Endothelial cell (in vitro differentiated cells): ENCODE data around the gene GABRG3. TPM values are rescaled to one million over a fixed set of nuclear protein-coding genes. Genes with fewer than 3 reads are reported as not detected.

Experiments
- DNase-seq: peaks from one replicate; pipeline ENCODE4 v3.0.0; 2021; ENCODE audit warnings: low spot score
- H3K27ac Mint-ChIP-seq: one replicate; pipeline ENCODE4 v1.8.0; 2021; ENCODE audit warnings: mixed read lengths, inconsistent platforms; ENCODE audit not compliant: unreplicated experiment
- H3K27me3 Mint-ChIP-seq: one replicate; pipeline ENCODE4 v1.8.0; 2021; ENCODE audit warnings: mild to moderate bottlenecking, moderate library complexity, mixed read lengths, inconsistent platforms; ENCODE audit not compliant: unreplicated experiment
- H3K36me3 Mint-ChIP-seq: one replicate; pipeline ENCODE4 v1.8.0; 2021; ENCODE audit warnings: mild to moderate bottlenecking, low read depth, mixed read lengths, inconsistent platforms; ENCODE audit not compliant: unreplicated experiment
- H3K4me1 Mint-ChIP-seq: one replicate; pipeline ENCODE4 v1.8.0; 2021; ENCODE audit warnings: mild to moderate bottlenecking, mixed read lengths, inconsistent platforms; ENCODE audit not compliant: unreplicated experiment
- H3K4me3 Mint-ChIP-seq: one replicate; pipeline ENCODE4 v1.8.0; 2021; ENCODE audit warnings: mild to moderate bottlenecking, mixed read lengths, inconsistent platforms; ENCODE audit not compliant: unreplicated experiment
- H3K9me3 Mint-ChIP-seq: one replicate; pipeline ENCODE4 v1.8.0; 2021; ENCODE audit warnings: mixed read lengths, inconsistent platforms; ENCODE audit not compliant: unreplicated experiment
- total RNA-seq: library from RNA; stranded (reverse); fragmentation: NEBNext Ultra II Directional; extraction: Animal tissue kit (Norgen Biotek cat#: 25700); gene quantifications from one replicate; pipeline ENCODE4 v1.2.1, GENCODE V29; 2021; ENCODE audit not compliant: unreplicated experiment
- TF ChIP-seq, protein P1 (sequence below): fragments of 200-600 bp; sonication (generic); IDR thresholded peaks from one replicate; pipeline ENCODE4 v1.5.0; 2021; ENCODE audit warnings: antibody characterized with exemption; ENCODE audit not compliant: unreplicated experiment

The GABRG3 gene
- total RNA-seq, 1 donor from 2014 or later, result 0.21 TPM

- Mint-ChIP-seq H3K27ac (no peak overlapping the region), H3K36me3 (no peaks in the 10 kb centered on the region), H3K4me3 (peak overlapping the region; percentile 85), H3K9me3 (no peaks in the 10 kb centered on the region), H3K27me3 (peaks cover 22% of the 10 kb centered on the region), H3K4me1 (no peaks in the 10 kb centered on the region)
- TF ChIP-seq, protein P1, sequence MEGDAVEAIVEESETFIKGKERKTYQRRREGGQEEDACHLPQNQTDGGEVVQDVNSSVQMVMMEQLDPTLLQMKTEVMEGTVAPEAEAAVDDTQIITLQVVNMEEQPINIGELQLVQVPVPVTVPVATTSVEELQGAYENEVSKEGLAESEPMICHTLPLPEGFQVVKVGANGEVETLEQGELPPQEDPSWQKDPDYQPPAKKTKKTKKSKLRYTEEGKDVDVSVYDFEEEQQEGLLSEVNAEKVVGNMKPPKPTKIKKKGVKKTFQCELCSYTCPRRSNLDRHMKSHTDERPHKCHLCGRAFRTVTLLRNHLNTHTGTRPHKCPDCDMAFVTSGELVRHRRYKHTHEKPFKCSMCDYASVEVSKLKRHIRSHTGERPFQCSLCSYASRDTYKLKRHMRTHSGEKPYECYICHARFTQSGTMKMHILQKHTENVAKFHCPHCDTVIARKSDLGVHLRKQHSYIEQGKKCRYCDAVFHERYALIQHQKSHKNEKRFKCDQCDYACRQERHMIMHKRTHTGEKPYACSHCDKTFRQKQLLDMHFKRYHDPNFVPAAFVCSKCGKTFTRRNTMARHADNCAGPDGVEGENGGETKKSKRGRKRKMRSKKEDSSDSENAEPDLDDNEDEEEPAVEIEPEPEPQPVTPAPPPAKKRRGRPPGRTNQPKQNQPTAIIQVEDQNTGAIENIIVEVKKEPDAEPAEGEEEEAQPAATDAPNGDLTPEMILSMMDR, result no peak
- peak; percentile 63 for DNase-seq
These were observed 3.2 kb upstream of the GABRG3 start for GRCh38 chr15:26967719-26968269.

DNA sequence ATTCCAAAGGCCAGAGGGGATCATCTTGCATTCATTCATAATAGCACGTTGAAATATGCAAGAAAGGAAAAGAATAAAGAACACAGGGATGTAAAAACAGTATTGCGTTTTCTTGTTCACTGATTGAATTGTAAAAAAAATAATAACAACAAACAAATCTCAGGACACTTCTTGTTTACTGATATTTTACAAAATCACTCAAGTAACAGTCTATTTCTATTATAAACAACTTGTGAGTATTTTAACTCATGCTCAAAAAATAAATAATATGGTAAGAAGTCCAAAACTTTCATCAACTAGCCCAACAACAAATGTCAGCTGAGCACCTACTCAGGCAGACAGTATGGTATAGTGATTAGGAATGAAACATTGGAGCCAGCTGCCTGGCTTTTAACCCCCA, 2.2 kb upstream of the GABRG3 start:
- no peak for DNase-seq
- TF ChIP-seq, protein P1, result no peak
- Mint-ChIP-seq H3K4me1 (no peaks in the 10 kb centered on the region), H3K27ac (no peak overlapping the region), H3K27me3 (peaks cover 22% of the 10 kb centered on the region), H3K4me3 (no peak overlapping the region), H3K9me3 (no peaks in the 10 kb centered on the region), H3K36me3 (no peaks in the 10 kb centered on the region)

GRCh38 chr15:26971271-26972018, 464 bp downstream of the GABRG3 start:
- H3K4me1 Mint-ChIP-seq, result no peaks in the 10 kb centered on the region
- TF ChIP-seq, protein P1, result no peak
- H3K27me3 Mint-ChIP-seq, result peaks cover 21% of the 10 kb centered on the region
- no peak overlapping the region for H3K27ac Mint-ChIP-seq
- no peaks in the 10 kb centered on the region for H3K36me3 Mint-ChIP-seq
- no peaks in the 10 kb centered on the region for H3K9me3 Mint-ChIP-seq
- peak; percentile 41 for DNase-seq
- peak overlapping the region; percentile 50 for H3K4me3 Mint-ChIP-seq

DNA sequence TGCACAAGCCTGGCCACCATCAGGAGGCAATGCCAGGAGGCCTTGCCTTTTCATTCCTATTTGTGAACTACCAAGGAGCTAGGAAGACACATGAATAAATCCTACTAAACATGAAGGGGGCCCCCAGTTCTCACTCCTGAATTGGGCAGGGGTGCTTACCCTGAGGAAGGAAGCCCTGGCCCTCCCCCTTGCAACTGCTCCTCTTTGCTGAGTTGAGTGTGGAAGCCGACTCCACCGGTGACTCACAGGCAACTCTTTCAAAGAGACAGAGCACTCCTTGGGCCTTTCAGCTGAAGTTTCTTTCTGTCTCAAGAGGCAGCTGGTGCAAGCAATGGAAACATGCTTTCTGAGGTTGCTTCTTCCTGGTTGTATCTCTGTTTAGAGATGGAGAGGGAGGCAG, 1.7 kb downstream of the GABRG3 start:
- Mint-ChIP-seq H3K4me1 (no peaks in the 10 kb centered on the region), H3K27ac (no peak overlapping the region), H3K36me3 (no peaks in the 10 kb centered on the region), H3K9me3 (no peaks in the 10 kb centered on the region), H3K4me3 (no peak overlapping the region), H3K27me3 (peaks cover 21% of the 10 kb centered on the region)
- DNase-seq, result no peak
- TF ChIP-seq, protein P1, result no peak

DNA sequence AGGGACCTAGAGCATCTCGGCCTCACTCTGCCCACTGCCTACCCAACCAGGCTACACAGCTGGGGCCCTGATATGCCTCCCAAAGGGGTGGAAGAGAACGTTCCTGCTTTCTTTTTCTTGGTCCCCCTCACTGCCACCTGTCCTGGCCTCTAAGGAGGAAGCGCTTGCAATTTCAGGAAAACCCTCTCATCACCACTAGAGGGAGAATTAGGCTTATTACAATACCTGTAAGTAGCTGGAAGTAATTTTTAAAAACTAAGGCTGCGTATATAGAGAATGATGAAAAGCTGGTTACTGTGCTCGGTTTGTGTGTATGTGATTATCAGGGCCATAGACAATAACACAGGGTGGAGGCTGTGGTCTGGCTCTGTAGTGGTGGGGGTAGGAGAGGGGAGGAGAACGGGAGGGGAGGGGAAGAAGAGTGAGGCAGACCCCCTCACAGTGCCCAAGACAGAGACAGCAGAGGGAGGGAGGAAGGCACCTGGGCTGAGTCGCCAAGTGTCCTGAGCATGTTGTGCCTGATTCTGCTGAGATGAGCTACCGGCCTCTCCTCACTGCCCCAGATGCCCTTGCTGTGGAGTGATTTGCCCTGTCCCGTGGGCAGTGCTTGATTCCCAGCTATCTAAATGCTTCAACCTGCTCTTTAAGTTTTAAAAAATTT, 3.3 kb downstream of the GABRG3 start:
- peak; percentile 27 for DNase-seq
- Mint-ChIP-seq H3K9me3 (no peaks in the 10 kb centered on the region), H3K4me3 (no peak overlapping the region), H3K27ac (no peak overlapping the region), H3K27me3 (peaks cover 19% of the 10 kb centered on the region), H3K36me3 (no peaks in the 10 kb centered on the region), H3K4me1 (no peaks in the 10 kb centered on the region)
- TF ChIP-seq, protein P1, result peak; percentile 49
